ENCODE measurements around the gene SHB. TPM values are rescaled to one million over a fixed set of nuclear protein-coding genes. Genes with fewer than 3 reads are reported as not detected.

SHB gene
- total and polyA plus RNA-seq, 2 donors, result 4.9 to 5.5 TPM

- no peaks in the 10 kb centered on the region for H3K36me3 ChIP-seq (ENCODE audit: control insufficient read depth in 2 of 2, insufficient read depth in 2 of 2, low read length in 1 of 2)
- H3K27ac ChIP-seq (ENCODE audit: low read depth in 1 of 2, low read length in 1 of 2), result peak overlapping the region in 1 of 2 donors; percentile 78
- peak in 1 of 9 donors; percentile 48 for DNase-seq (ENCODE audit: low read depth in 6 of 9, low spot score in 9 of 9)
- H3K27me3 ChIP-seq (ENCODE audit: control insufficient read depth in 2 of 2, insufficient read depth in 1 of 2, low read length in 1 of 2), result peaks cover 29 to 42% of the 10 kb centered on the region in 2 donors
- WGBS, result 3% methylated on average over 47 of the region's 47 CpGs
- H3K9me3 ChIP-seq (ENCODE audit: control insufficient read depth in 2 of 2, insufficient read depth in 1 of 2, low read length in 1 of 2), result no peaks in the 10 kb centered on the region
- H3K4me3 ChIP-seq (ENCODE audit: low read length in 2 of 2), result peak overlapping the region; percentile 35 to 74
- H3K4me1 ChIP-seq (ENCODE audit: control insufficient read depth in 2 of 2, insufficient read depth in 2 of 2, low read length in 2 of 2), result peaks cover 10 to 34% of the 10 kb centered on the region in 2 donors
These were observed 1.8 kb downstream of the SHB start for GRCh38 chr9:38066914-38067858.

GRCh38 chr9:38066197-38066913 lies 2.7 kb downstream of the SHB start:
- WGBS, result 90% methylated on average over 7 of the region's 7 CpGs
- Histone ChIP-seq H3K4me3 (ENCODE audit: low read length in 2 of 2) (peak overlapping the region in 1 of 2 donors; percentile 35), H3K27ac (ENCODE audit: low read depth in 1 of 2, low read length in 1 of 2) (peak overlapping the region in 1 of 2 donors; percentile 78), H3K27me3 (ENCODE audit: control insufficient read depth in 2 of 2, insufficient read depth in 1 of 2, low read length in 1 of 2) (peaks cover 29 to 42% of the 10 kb centered on the region in 2 donors), H3K36me3 (ENCODE audit: control insufficient read depth in 2 of 2, insufficient read depth in 2 of 2, low read length in 1 of 2) (no peaks in the 10 kb centered on the region), H3K4me1 (ENCODE audit: control insufficient read depth in 2 of 2, insufficient read depth in 2 of 2, low read length in 2 of 2) (peaks cover 10 to 34% of the 10 kb centered on the region in 2 donors), H3K9me3 (ENCODE audit: control insufficient read depth in 2 of 2, insufficient read depth in 1 of 2, low read length in 1 of 2) (no peaks in the 10 kb centered on the region)
- DNase-seq (ENCODE audit: low read depth in 6 of 9, low spot score in 9 of 9), result no peak

- peaks cover 10 to 34% of the 10 kb centered on the region in 2 donors for H3K4me1 ChIP-seq (ENCODE audit: control insufficient read depth in 2 of 2, insufficient read depth in 2 of 2, low read length in 2 of 2)
- peak in 1 of 9 donors; percentile 40 for DNase-seq (ENCODE audit: low read depth in 6 of 9, low spot score in 9 of 9)
- 71% methylated on average over 9 of the region's 9 CpGs for WGBS
- H3K36me3 ChIP-seq (ENCODE audit: control insufficient read depth in 2 of 2, insufficient read depth in 2 of 2, low read length in 1 of 2), result no peaks in the 10 kb centered on the region
- peaks cover 29 to 40% of the 10 kb centered on the region in 2 donors for H3K27me3 ChIP-seq (ENCODE audit: control insufficient read depth in 2 of 2, insufficient read depth in 1 of 2, low read length in 1 of 2)
- no peak overlapping the region for H3K27ac ChIP-seq (ENCODE audit: low read depth in 1 of 2, low read length in 1 of 2)
- no peaks in the 10 kb centered on the region for H3K9me3 ChIP-seq (ENCODE audit: control insufficient read depth in 2 of 2, insufficient read depth in 1 of 2, low read length in 1 of 2)
- no peak overlapping the region for H3K4me3 ChIP-seq (ENCODE audit: low read length in 2 of 2)
These were observed 3.5 kb downstream of the SHB start for GRCh38 chr9:38065369-38066075.

GRCh38 chr9:38064842-38065368 lies 4.1 kb downstream of the SHB start:
- Histone ChIP-seq H3K27me3 (ENCODE audit: control insufficient read depth in 2 of 2, insufficient read depth in 1 of 2, low read length in 1 of 2) (peaks cover 29 to 34% of the 10 kb centered on the region in 2 donors), H3K9me3 (ENCODE audit: control insufficient read depth in 2 of 2, insufficient read depth in 1 of 2, low read length in 1 of 2) (no peaks in the 10 kb centered on the region), H3K4me1 (ENCODE audit: control insufficient read depth in 2 of 2, insufficient read depth in 2 of 2, low read length in 2 of 2) (peaks cover 10 to 30% of the 10 kb centered on the region in 2 donors), H3K4me3 (ENCODE audit: low read length in 2 of 2) (no peak overlapping the region), H3K27ac (ENCODE audit: low read depth in 1 of 2, low read length in 1 of 2) (no peak overlapping the region), H3K36me3 (ENCODE audit: control insufficient read depth in 2 of 2, insufficient read depth in 2 of 2, low read length in 1 of 2) (no peaks in the 10 kb centered on the region)
- no peak for DNase-seq (ENCODE audit: low read depth in 6 of 9, low spot score in 9 of 9)
- 97% methylated on average over 4 of the region's 4 CpGs for WGBS

GRCh38 chr9:38063363-38063707 lies 5.7 kb downstream of the SHB start:
- peaks cover 0 to 3% of the 10 kb centered on the region in 2 donors for H3K9me3 ChIP-seq (ENCODE audit: control insufficient read depth in 2 of 2, insufficient read depth in 1 of 2, low read length in 1 of 2)
- DNase-seq (ENCODE audit: low read depth in 6 of 9, low spot score in 9 of 9), result no peak
- H3K27me3 ChIP-seq (ENCODE audit: control insufficient read depth in 2 of 2, insufficient read depth in 1 of 2, low read length in 1 of 2), result peaks cover 18 to 22% of the 10 kb centered on the region in 2 donors
- 90% methylated on average over 2 of the region's 2 CpGs for WGBS
- H3K36me3 ChIP-seq (ENCODE audit: control insufficient read depth in 2 of 2, insufficient read depth in 2 of 2, low read length in 1 of 2), result no peaks in the 10 kb centered on the region
- peaks cover 9 to 28% of the 10 kb centered on the region in 2 donors for H3K4me1 ChIP-seq (ENCODE audit: control insufficient read depth in 2 of 2, insufficient read depth in 2 of 2, low read length in 2 of 2)
- H3K27ac ChIP-seq (ENCODE audit: low read depth in 1 of 2, low read length in 1 of 2), result no peak overlapping the region
- H3K4me3 ChIP-seq (ENCODE audit: low read length in 2 of 2), result no peak overlapping the region

- H3K27ac ChIP-seq (ENCODE audit: low read depth in 1 of 2, low read length in 1 of 2), result no peak overlapping the region
- WGBS, result 95% methylated on average over 12 of the region's 12 CpGs
- no peak for DNase-seq (ENCODE audit: low read depth in 6 of 9, low spot score in 9 of 9)
These were observed 6.3 kb downstream of the SHB start for GRCh38 chr9:38062498-38063362.

GRCh38 chr9:38062106-38062497 lies 6.9 kb downstream of the SHB start:
- Histone ChIP-seq H3K36me3 (ENCODE audit: control insufficient read depth in 2 of 2, insufficient read depth in 2 of 2, low read length in 1 of 2) (no peaks in the 10 kb centered on the region), H3K4me3 (ENCODE audit: low read length in 2 of 2) (no peak overlapping the region), H3K9me3 (ENCODE audit: control insufficient read depth in 2 of 2, insufficient read depth in 1 of 2, low read length in 1 of 2) (peaks cover 0 to 3% of the 10 kb centered on the region in 2 donors), H3K4me1 (ENCODE audit: control insufficient read depth in 2 of 2, insufficient read depth in 2 of 2, low read length in 2 of 2) (peaks cover 3 to 31% of the 10 kb centered on the region in 2 donors), H3K27ac (ENCODE audit: low read depth in 1 of 2, low read length in 1 of 2) (no peak overlapping the region), H3K27me3 (ENCODE audit: control insufficient read depth in 2 of 2, insufficient read depth in 1 of 2, low read length in 1 of 2) (peaks cover 7 to 10% of the 10 kb centered on the region in 2 donors)
- 97% methylated on average over 3 of the region's 3 CpGs for WGBS
- no peak for DNase-seq (ENCODE audit: low read depth in 6 of 9, low spot score in 9 of 9)

More at GRCh38 chr9:38062498-38063362, 6.3 kb downstream of the SHB start:
- H3K27me3 ChIP-seq (ENCODE audit: control insufficient read depth in 2 of 2, insufficient read depth in 1 of 2, low read length in 1 of 2), result peaks cover 12 to 16% of the 10 kb centered on the region in 2 donors
- no peaks in the 10 kb centered on the region for H3K36me3 ChIP-seq (ENCODE audit: control insufficient read depth in 2 of 2, insufficient read depth in 2 of 2, low read length in 1 of 2)
- peaks cover 0 to 3% of the 10 kb centered on the region in 2 donors for H3K9me3 ChIP-seq (ENCODE audit: control insufficient read depth in 2 of 2, insufficient read depth in 1 of 2, low read length in 1 of 2)
- no peak overlapping the region for H3K4me3 ChIP-seq (ENCODE audit: low read length in 2 of 2)
- peaks cover 3 to 32% of the 10 kb centered on the region in 2 donors for H3K4me1 ChIP-seq (ENCODE audit: control insufficient read depth in 2 of 2, insufficient read depth in 2 of 2, low read length in 2 of 2)
